Osteoblast (primary cell): ENCODE results near the gene PDCD4. TPM values are rescaled to one million over a fixed set of nuclear protein-coding genes. Genes with fewer than 3 reads are reported as not detected.

Experiments used
- DNase-seq: peaks from one replicate; pipeline ENCODE4 v3.0.0; 2011; ENCODE audit warnings: low spot score, mixed read lengths; ENCODE audit not compliant: insufficient read length; ENCODE audit errors: missing footprints
- H2AFZ ChIP-seq: 2 replicates; pipeline ENCODE4 v1.6.0; 2011; ENCODE audit warnings: mild to moderate bottlenecking, low read length
- H3K27ac ChIP-seq: 2 replicates; pipeline ENCODE4 v1.5.1; 2011; ENCODE audit warnings: mild to moderate bottlenecking, low read depth, low read length, moderate library complexity
- H3K27me3 ChIP-seq: 2 replicates; pipeline ENCODE4 v1.6.0; 2012; ENCODE audit warnings: mild to moderate bottlenecking, control low read depth, inconsistent platforms, low read length, moderate library complexity; ENCODE audit not compliant: insufficient read depth
- H3K36me3 ChIP-seq: 2 replicates; pipeline ENCODE4 v1.5.1; 2011; ENCODE audit warnings: mild to moderate bottlenecking, low read length, control low read depth, moderate library complexity; ENCODE audit not compliant: insufficient read depth
- H3K4me1 ChIP-seq: 2 replicates; pipeline ENCODE4 v1.5.1; 2011; ENCODE audit warnings: mild to moderate bottlenecking, low read length, control low read depth, moderate library complexity; ENCODE audit not compliant: insufficient read depth
- H3K4me2 ChIP-seq: 2 replicates; pipeline ENCODE4 v1.6.0; 2011; ENCODE audit warnings: mild to moderate bottlenecking, low read length; ENCODE audit not compliant: insufficient read depth
- H3K4me3 ChIP-seq: fragments of 200-600 bp; sonication (generic); 3 replicates; pipeline ENCODE4 v1.5.1; 2012; ENCODE audit warnings: mild to moderate bottlenecking, low read length, inconsistent platforms; ENCODE audit not compliant: insufficient read depth
- H3K79me2 ChIP-seq: 2 replicates; pipeline ENCODE4 v1.6.0; 2012; ENCODE audit warnings: mild to moderate bottlenecking, low read length, control low read depth, inconsistent platforms; ENCODE audit not compliant: insufficient read depth
- H3K9me3 ChIP-seq: 2 replicates; pipeline ENCODE4 v1.5.1; 2011; ENCODE audit warnings: low read depth, low read length, control low read depth
- H4K20me1 ChIP-seq: 2 replicates; pipeline ENCODE4 v1.6.0; 2012; ENCODE audit warnings: mild to moderate bottlenecking, low read length, control low read depth; ENCODE audit not compliant: insufficient read depth
- total RNA-seq: library from RNA; depleted of rRNA; stranded (reverse); fragments of >200 nt; gene quantifications from 2 replicates; pipeline ENCODE4 v1.2.3, GENCODE V29; 2012
- TF ChIP-seq, protein P1 (sequence below): IDR thresholded peaks from 2 replicates; pipeline ENCODE4 v1.5.1; 2011; ENCODE audit warnings: mild to moderate bottlenecking, low read depth, low read length, moderate library complexity; ENCODE audit errors: extremely low read depth

The PDCD4 gene
- total RNA-seq, 1 donor = 73.8 TPM

DNA sequence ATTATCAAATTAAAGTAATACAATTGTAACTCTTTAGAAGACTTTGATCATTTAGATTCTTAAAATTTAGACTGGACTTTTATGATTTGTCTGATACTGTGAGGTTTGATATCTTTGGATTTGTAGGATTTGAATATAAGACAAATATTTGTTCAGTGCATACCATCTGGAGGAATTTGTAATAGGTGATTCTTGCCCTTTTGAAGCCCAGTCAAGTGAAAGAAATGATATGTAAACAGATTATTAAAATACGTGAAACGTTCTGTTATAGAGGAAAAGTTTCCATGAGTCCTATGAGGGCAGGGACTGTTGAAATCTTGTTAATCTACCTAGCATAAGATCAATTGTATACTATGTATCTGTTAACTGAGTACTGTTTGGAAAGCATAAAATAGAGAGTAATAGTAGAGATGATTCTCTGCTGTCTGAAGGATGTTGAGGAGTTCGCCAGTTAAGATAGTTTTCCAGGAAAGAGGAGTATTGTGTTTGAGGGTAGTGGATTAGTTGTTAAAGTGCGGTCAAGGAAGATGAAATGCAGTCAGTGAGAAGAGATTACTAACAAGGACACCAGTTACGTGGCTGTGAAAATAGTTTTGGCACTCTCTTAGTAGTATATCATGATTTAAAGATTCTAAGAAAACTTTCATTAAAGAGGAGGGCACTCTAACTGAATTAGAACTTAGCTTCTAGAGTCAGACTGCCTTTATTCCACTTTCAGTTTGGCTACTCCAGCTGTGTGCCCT lies 14.4 kb downstream of the PDCD4 start:
- Histone ChIP-seq H3K4me3 (no peak overlapping the region), H3K4me1 (peaks cover 13% of the 10 kb centered on the region), H3K27ac (peak overlapping the region; percentile 4), H3K4me2 (no peak overlapping the region), H3K9me3 (no peaks in the 10 kb centered on the region), H3K79me2 (peaks cover 6% of the 10 kb centered on the region), H4K20me1 (no peaks in the 10 kb centered on the region), H2AFZ (no peak overlapping the region), H3K27me3 (no peaks in the 10 kb centered on the region), H3K36me3 (peaks cover 38% of the 10 kb centered on the region)
- TF ChIP-seq, protein P1, sequence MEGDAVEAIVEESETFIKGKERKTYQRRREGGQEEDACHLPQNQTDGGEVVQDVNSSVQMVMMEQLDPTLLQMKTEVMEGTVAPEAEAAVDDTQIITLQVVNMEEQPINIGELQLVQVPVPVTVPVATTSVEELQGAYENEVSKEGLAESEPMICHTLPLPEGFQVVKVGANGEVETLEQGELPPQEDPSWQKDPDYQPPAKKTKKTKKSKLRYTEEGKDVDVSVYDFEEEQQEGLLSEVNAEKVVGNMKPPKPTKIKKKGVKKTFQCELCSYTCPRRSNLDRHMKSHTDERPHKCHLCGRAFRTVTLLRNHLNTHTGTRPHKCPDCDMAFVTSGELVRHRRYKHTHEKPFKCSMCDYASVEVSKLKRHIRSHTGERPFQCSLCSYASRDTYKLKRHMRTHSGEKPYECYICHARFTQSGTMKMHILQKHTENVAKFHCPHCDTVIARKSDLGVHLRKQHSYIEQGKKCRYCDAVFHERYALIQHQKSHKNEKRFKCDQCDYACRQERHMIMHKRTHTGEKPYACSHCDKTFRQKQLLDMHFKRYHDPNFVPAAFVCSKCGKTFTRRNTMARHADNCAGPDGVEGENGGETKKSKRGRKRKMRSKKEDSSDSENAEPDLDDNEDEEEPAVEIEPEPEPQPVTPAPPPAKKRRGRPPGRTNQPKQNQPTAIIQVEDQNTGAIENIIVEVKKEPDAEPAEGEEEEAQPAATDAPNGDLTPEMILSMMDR = no peak
- DNase-seq = no peak

DNA sequence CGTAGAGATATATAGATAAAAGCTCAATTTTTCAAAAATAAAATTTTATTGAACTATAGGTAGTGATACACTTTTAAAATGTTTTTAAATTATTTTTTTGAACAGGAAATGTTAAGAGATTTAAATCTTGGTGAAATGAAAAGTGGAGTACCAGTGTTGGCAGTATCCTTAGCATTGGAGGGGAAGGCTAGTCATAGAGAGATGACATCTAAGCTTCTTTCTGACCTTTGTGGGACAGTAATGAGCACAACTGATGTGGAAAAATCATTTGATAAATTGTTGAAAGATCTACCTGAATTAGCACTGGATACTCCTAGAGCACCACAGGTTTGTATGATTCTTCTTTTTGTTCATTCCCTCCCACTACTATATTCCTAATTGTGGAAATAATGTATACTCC lies 15.8 kb downstream of the PDCD4 start:
- Histone ChIP-seq H3K27me3 (no peaks in the 10 kb centered on the region), H3K9me3 (no peaks in the 10 kb centered on the region), H3K36me3 (peaks cover 37% of the 10 kb centered on the region), H3K79me2 (peaks cover 3% of the 10 kb centered on the region), H2AFZ (no peak overlapping the region), H3K4me1 (peaks cover 9% of the 10 kb centered on the region), H3K4me2 (no peak overlapping the region), H4K20me1 (no peaks in the 10 kb centered on the region), H3K27ac (no peak overlapping the region), H3K4me3 (no peak overlapping the region)
- TF ChIP-seq, protein P1 = no peak
- no peak for DNase-seq

DNA sequence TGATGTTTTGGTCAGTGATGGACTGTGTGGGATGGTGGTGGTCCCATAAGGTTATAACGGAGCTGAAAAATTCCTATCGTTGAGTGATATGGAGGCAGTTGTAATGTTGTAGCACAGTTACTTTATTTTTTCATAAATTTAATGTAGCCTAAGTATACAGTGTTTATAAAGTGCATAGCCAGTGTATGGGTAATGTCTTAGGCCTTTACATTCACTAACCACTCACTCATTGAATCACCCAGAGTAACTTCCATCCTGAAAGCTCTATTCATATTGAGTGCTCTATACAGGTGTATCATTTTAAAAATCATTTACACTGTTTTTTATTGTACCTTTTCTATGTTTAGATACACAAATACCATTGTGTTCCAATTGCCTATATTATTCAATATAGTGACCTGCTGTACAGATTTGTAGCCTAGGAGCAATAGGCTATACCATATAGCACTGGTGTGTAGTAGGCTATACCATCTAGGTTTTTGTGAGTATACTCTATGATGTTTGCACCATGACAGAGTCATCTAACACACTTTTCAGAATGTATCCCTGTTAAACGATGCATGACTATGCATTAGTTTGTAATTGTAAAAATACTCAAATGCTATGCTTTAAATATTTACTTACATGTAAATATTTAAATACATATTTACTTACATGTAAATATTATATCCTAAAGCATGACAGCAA lies 21.0 kb downstream of the PDCD4 start:
- H3K4me3 ChIP-seq = no peak overlapping the region
- TF ChIP-seq, protein P1 = no peak
- H3K9me3 ChIP-seq = no peaks in the 10 kb centered on the region
- no peak for DNase-seq
- H3K4me2 ChIP-seq = no peak overlapping the region
- peaks cover 8% of the 10 kb centered on the region for H3K4me1 ChIP-seq
- H2AFZ ChIP-seq = no peak overlapping the region
- no peaks in the 10 kb centered on the region for H4K20me1 ChIP-seq
- H3K27ac ChIP-seq = no peak overlapping the region
- H3K27me3 ChIP-seq = no peaks in the 10 kb centered on the region
- H3K36me3 ChIP-seq = peaks cover 53% of the 10 kb centered on the region
- H3K79me2 ChIP-seq = peaks cover 13% of the 10 kb centered on the region

DNA sequence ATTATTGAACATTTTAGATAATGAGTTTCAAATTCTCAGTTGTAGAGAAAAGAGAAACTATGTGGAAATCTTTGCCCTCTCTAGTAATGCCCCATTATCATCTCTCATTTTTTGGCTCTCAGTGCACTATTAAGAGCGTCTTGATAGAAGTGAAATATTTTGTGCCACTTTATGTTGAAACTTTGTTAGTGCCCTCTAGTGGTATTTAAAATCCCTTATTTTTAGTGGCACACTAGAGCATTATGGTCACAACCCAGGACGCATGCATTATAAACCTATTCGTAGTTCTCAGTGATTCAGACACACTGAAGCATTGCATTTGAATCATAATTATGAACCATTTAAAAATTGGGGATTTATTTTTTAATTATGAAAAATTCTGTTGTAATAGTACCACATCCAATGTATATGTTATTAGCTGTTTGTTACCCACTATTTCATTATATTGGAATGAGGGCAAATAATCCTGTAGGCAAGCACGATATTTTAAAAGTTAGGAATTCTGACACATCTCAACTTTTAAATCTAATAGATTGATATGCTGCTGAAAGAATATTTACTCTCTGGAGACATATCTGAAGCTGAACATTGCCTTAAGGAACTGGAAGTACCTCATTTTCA lies 21.9 kb downstream of the PDCD4 start:
- peaks cover 56% of the 10 kb centered on the region for H3K36me3 ChIP-seq
- H3K79me2 ChIP-seq = peaks cover 13% of the 10 kb centered on the region
- no peaks in the 10 kb centered on the region for H3K9me3 ChIP-seq
- H3K4me2 ChIP-seq = no peak overlapping the region
- DNase-seq = no peak
- peaks cover 17% of the 10 kb centered on the region for H3K4me1 ChIP-seq
- H3K4me3 ChIP-seq = no peak overlapping the region
- no peaks in the 10 kb centered on the region for H4K20me1 ChIP-seq
- H3K27me3 ChIP-seq = no peaks in the 10 kb centered on the region
- no peak overlapping the region for H3K27ac ChIP-seq
- H2AFZ ChIP-seq = no peak overlapping the region
- TF ChIP-seq, protein P1 = peak; percentile 58
